Panc1 (cell line): ENCODE measurements around the gene LRRC10B. TPM values are rescaled to one million over a fixed set of nuclear protein-coding genes. Genes with fewer than 3 reads are reported as not detected.

Experiments
- ATAC-seq: fragments of 200-7000 bp; cut with Tn5 transposase; 2 replicates; pipeline ENCODE4 v1.9.1; 2020; ENCODE audit warnings: mild to moderate bottlenecking, moderate library complexity
- BruUV-seq: library from RNA; stranded (reverse); fragments of 400-500 nt; replicated peaks from 2 replicates; lab custom pipeline; 2021; lab: Mats Ljungman, UMichigan
- CTCF ChIA-PET: fragments of 300-600 bp; sonication (Branson Sonifier 250); formaldehyde crosslinking; loops from one replicate; lab custom pipeline; 2022; ENCODE audit warnings: antibody characterized with exemption; lab: Charles Lee
- POLR2A ChIA-PET: fragments of 300-600 bp; sonication (Branson Sonifier 250); formaldehyde crosslinking; loops from one replicate; lab custom pipeline; 2022; ENCODE audit warnings: antibody characterized with exemption; lab: Charles Lee
- DNase-seq: peaks from one replicate; pipeline ENCODE4 v3.0.0-alpha.2; 2010; ENCODE audit warnings: low read depth, low spot score
- H3K27ac ChIP-seq: 2 replicates; pipeline ENCODE4 v1.5.1; 2011; ENCODE audit warnings: mild to moderate bottlenecking, low read length, inconsistent platforms
- H3K27me3 ChIP-seq: fragments of 200-500 bp; sonication (Bioruptor generic); 2 replicates; pipeline ENCODE4 v1.6.0; 2014; ENCODE audit warnings: low read length, inconsistent platforms; ENCODE audit not compliant: control insufficient read depth, insufficient read depth
- H3K36me3 ChIP-seq: fragments of 200-500 bp; sonication (Bioruptor generic); 2 replicates; pipeline ENCODE4 v1.5.1; 2014; ENCODE audit warnings: inconsistent platforms, mild to moderate bottlenecking, low read length, moderate library complexity; ENCODE audit not compliant: control insufficient read depth, insufficient read depth
- H3K4me1 ChIP-seq: 2 replicates; pipeline ENCODE4 v1.5.1; 2011; ENCODE audit warnings: inconsistent platforms, mild to moderate bottlenecking, low read length, moderate library complexity; ENCODE audit not compliant: control insufficient read depth, insufficient read depth
- H3K4me3 ChIP-seq, 2 experiments: 2 replicates each; pipeline ENCODE4 v1.5.1; 2011 to 2012; ENCODE audit warnings: low read depth in 2 of 2, low read length in 2 of 2, mild to moderate bottlenecking in 2 of 2, inconsistent platforms in 1 of 2, moderate library complexity in 1 of 2
- H3K9me3 ChIP-seq: fragments of 200-500 bp; sonication (Bioruptor generic); 2 replicates; pipeline ENCODE4 v1.5.1; 2014; ENCODE audit warnings: low read depth, mild to moderate bottlenecking, inconsistent platforms, low read length, moderate library complexity; ENCODE audit not compliant: control insufficient read depth, insufficient read depth
- POLR2AphosphoS5 ChIP-seq: IDR thresholded peaks from 2 replicates; pipeline ENCODE4 v1.6.1; 2012; ENCODE audit warnings: mild to moderate bottlenecking, low read depth, low read length, moderate library complexity
- SIN3A ChIP-seq: IDR thresholded peaks from 2 replicates; pipeline ENCODE4 v1.6.1; 2012; ENCODE audit warnings: low read depth, mild to moderate bottlenecking, low read length, moderate library complexity, borderline replicate concordance; ENCODE audit not compliant: insufficient read depth
- TCF7L2 ChIP-seq: IDR thresholded peaks from 2 replicates; pipeline ENCODE4 v1.6.1; 2011; ENCODE audit warnings: mild to moderate bottlenecking, low read depth, low read length, inconsistent platforms
- in situ Hi-C: cut with HindIII; loops from 2 replicates; pipeline ENCODE4 v1.10.0; 2016; ENCODE audit warnings: low sequenced_read_pairs, low pct_unique_long_range_greater_than_20kb
- intact Hi-C: fragments of 100-400 bp; cut with micrococcal nuclease; formaldehyde crosslinking; loops from one replicate; pipeline ENCODE4 v1.10.0; 2022; ENCODE audit not compliant: unreplicated experiment
- total RNA-seq: library from RNA; stranded (reverse); gene quantifications from one replicate; pipeline ENCODE4 v1.2.1, GENCODE V29; 2021; ENCODE audit not compliant: unreplicated experiment
- TF ChIP-seq, protein P1 (sequence below), 2 experiments: IDR thresholded peaks; 2 replicates each; pipeline ENCODE4 v1.6.1; 2011 to 2012; ENCODE audit warnings: low read depth in 2 of 2, control low read depth in 1 of 2, low read length in 1 of 2, mild to moderate bottlenecking in 1 of 2, moderate library complexity in 1 of 2; ENCODE audit not compliant: insufficient read depth in 1 of 2
- TF ChIP-seq, protein P2 (sequence below): fragments of 450-650 bp; IDR thresholded peaks from 2 replicates; pipeline ENCODE4 v1.5.1; 2017; ENCODE audit warnings: mild to moderate bottlenecking

The LRRC10B gene
- total RNA-seq, 1 experiment from 2014 or later: 0.23 TPM

DNA sequence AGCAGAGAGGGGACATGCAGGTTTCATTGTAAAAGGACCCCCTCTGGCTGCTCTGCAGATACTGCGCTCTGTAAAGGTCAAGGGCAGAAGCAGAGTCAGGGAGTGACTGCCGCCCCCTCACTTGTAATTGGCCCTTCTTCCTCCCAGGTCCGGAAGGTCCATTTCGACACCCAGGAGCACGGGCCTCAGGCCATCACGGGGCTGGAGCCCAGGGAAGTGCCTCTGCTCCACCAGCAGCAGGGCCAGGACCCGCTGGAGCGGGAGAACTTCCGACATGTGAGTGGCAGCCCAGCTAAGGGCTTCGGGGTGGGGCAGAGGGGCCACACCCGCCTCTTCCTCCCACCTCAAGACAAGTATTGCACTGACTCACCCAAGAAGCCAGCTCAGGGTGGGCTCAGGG lies 24.0 kb upstream of the LRRC10B start:
- POLR2A ChIA-PET: no interaction called here
- H3K9me3 ChIP-seq: no peaks in the 10 kb centered on the region

GRCh38 chr11:61485080-61485479 lies 23.5 kb upstream of the LRRC10B start:
- H3K9me3 ChIP-seq: no peaks in the 10 kb centered on the region
- H3K4me3 ChIP-seq: no peak overlapping the region
- DNase-seq (no peak), ATAC-seq (no peak)
- H3K36me3 ChIP-seq: no peaks in the 10 kb centered on the region
- TF ChIP-seq, protein P1, sequence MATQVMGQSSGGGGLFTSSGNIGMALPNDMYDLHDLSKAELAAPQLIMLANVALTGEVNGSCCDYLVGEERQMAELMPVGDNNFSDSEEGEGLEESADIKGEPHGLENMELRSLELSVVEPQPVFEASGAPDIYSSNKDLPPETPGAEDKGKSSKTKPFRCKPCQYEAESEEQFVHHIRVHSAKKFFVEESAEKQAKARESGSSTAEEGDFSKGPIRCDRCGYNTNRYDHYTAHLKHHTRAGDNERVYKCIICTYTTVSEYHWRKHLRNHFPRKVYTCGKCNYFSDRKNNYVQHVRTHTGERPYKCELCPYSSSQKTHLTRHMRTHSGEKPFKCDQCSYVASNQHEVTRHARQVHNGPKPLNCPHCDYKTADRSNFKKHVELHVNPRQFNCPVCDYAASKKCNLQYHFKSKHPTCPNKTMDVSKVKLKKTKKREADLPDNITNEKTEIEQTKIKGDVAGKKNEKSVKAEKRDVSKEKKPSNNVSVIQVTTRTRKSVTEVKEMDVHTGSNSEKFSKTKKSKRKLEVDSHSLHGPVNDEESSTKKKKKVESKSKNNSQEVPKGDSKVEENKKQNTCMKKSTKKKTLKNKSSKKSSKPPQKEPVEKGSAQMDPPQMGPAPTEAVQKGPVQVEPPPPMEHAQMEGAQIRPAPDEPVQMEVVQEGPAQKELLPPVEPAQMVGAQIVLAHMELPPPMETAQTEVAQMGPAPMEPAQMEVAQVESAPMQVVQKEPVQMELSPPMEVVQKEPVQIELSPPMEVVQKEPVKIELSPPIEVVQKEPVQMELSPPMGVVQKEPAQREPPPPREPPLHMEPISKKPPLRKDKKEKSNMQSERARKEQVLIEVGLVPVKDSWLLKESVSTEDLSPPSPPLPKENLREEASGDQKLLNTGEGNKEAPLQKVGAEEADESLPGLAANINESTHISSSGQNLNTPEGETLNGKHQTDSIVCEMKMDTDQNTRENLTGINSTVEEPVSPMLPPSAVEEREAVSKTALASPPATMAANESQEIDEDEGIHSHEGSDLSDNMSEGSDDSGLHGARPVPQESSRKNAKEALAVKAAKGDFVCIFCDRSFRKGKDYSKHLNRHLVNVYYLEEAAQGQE (IDR thresholded peaks at IDR 0.05; ENCODE audit: insufficient read depth in 1 of 2, low read depth in 2 of 2, low read length in 1 of 2): no peak
- TF ChIP-seq, protein P2, sequence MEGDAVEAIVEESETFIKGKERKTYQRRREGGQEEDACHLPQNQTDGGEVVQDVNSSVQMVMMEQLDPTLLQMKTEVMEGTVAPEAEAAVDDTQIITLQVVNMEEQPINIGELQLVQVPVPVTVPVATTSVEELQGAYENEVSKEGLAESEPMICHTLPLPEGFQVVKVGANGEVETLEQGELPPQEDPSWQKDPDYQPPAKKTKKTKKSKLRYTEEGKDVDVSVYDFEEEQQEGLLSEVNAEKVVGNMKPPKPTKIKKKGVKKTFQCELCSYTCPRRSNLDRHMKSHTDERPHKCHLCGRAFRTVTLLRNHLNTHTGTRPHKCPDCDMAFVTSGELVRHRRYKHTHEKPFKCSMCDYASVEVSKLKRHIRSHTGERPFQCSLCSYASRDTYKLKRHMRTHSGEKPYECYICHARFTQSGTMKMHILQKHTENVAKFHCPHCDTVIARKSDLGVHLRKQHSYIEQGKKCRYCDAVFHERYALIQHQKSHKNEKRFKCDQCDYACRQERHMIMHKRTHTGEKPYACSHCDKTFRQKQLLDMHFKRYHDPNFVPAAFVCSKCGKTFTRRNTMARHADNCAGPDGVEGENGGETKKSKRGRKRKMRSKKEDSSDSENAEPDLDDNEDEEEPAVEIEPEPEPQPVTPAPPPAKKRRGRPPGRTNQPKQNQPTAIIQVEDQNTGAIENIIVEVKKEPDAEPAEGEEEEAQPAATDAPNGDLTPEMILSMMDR: no peak
- TF ChIP-seq SIN3A (no peak), POLR2AphosphoS5 (no peak), TCF7L2 (no peak)
- CTCF ChIA-PET: no interaction called here
- H3K27me3 ChIP-seq: no peaks in the 10 kb centered on the region
- peaks cover 15% of the 10 kb centered on the region for H3K4me1 ChIP-seq
- no peak overlapping the region for H3K27ac ChIP-seq
- no TSS peak for BruUV-seq
- POLR2A ChIA-PET: no interaction called here
- in situ Hi-C loops: no loop called here
- intact Hi-C loops: no loop called here

More for the DNA sequence above, 24.0 kb upstream of the LRRC10B start:
- H3K4me1 ChIP-seq: peaks cover 10% of the 10 kb centered on the region
- H3K4me3 ChIP-seq: no peak overlapping the region
- CTCF ChIA-PET: no interaction called here
- no peaks in the 10 kb centered on the region for H3K36me3 ChIP-seq
- no peak overlapping the region for H3K27ac ChIP-seq
- no peaks in the 10 kb centered on the region for H3K27me3 ChIP-seq
- intact Hi-C loops: no loop called here
- no peak for TF ChIP-seq SIN3A
- TF ChIP-seq TCF7L2: no peak
- TF ChIP-seq, protein P2: no peak
- TF ChIP-seq, protein P1 (IDR thresholded peaks at IDR 0.05; ENCODE audit: insufficient read depth in 1 of 2, low read depth in 2 of 2, low read length in 1 of 2): no peak
- TF ChIP-seq POLR2AphosphoS5: no peak
- no TSS peak for BruUV-seq
- in situ Hi-C loops: no loop called here
- no peak for DNase-seq
- ATAC-seq: no peak
